HG03575 (cell line): ENCODE data around the gene ANKRD10.

Experiments
- ATAC-seq: cut with Tn5 transposase; IDR thresholded peaks from one replicate; pipeline ENCODE4 v1.9.1; 2021; ENCODE audit not compliant: unreplicated experiment, insufficient number of reproducible peaks, low FRiP score; ENCODE audit errors: extremely low read depth

The ANKRD10 gene

GRCh38 chr13:110872768-110873638 lies 41.9 kb downstream of the ANKRD10 start:
- no peak for ATAC-seq

- ATAC-seq = no peak
These were observed 42.7 kb downstream of the ANKRD10 start for GRCh38 chr13:110872034-110872767.

- ATAC-seq = no peak
These were observed 44.8 kb downstream of the ANKRD10 start for GRCh38 chr13:110869805-110870706.

- no peak for ATAC-seq
These were observed 45.6 kb downstream of the ANKRD10 start for GRCh38 chr13:110869231-110869804.

DNA sequence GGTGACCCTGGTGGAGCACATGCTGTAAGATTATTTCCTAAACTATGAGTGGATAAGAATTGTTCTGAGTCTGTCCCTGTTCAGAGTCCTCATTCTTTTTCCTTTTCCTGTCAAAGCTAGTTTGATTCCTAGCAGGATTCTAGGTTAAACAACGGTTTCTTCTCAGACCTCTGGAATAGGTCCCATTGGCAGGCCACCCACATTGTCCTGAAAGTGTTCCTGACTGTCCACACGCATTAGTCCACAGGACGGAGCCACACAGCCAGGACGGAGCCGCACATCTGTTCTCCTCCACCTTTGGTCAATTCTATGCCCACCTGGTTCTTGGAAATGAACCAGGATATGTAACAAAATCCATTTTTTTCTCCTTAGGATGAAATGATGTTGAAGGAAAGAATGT lies 46.1 kb downstream of the ANKRD10 start:
- ATAC-seq = no peak

GRCh38 chr13:110867380-110867779 lies 47.5 kb downstream of the ANKRD10 start:
- no peak for ATAC-seq

DNA sequence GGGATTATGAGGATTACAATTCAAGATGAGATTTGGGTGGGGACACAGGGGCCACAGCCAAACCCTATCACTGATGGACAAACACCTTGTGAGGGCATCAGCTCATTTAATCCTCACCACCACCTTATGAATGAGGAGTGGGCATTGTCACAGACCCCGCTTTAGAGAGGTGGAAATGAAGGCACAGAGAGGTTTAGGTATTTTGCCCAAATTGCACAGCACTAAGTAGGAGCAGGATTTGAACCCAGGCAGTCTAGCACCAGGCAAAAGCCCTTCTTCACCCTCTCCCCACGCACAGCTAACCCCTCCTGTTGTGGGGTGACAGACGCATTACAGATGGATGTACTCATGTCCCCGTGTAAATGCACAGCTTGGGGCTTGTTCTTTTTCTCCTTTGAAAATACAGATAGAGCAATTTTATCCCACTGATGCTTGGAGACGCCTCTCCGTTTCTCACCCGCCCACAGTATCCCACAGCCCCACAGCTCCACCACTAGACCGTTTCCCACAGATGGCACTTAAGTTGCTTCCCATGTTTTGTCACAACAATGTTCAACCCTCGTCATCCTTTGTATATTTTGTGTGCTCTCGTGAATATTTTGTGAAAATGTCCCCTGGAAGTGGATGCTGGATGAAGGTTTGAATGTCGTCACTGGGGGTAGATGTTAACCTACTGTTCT lies 48.2 kb downstream of the ANKRD10 start:
- ATAC-seq = no peak

GRCh38 chr13:110863685-110864084 lies 51.2 kb downstream of the ANKRD10 start:
- no peak for ATAC-seq

DNA sequence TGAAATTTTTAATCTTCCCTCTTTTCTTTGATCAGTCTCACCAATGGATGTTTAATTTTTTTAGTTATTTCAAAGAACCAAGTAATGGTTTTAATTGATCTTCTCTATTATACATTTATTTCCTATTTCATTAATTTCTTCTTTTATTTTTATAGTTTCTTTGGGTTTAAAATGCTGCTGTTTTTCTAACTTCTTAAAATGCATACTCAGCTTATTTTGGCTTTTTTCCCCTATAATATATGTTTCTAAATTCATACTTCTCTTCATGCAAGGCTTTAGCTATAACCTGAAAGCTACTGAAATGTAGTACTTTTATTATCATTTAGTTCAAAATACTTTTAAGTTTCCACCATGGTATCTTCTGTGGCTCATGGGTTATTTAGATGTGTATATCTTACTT lies 53.9 kb downstream of the ANKRD10 start:
- no peak for ATAC-seq

DNA sequence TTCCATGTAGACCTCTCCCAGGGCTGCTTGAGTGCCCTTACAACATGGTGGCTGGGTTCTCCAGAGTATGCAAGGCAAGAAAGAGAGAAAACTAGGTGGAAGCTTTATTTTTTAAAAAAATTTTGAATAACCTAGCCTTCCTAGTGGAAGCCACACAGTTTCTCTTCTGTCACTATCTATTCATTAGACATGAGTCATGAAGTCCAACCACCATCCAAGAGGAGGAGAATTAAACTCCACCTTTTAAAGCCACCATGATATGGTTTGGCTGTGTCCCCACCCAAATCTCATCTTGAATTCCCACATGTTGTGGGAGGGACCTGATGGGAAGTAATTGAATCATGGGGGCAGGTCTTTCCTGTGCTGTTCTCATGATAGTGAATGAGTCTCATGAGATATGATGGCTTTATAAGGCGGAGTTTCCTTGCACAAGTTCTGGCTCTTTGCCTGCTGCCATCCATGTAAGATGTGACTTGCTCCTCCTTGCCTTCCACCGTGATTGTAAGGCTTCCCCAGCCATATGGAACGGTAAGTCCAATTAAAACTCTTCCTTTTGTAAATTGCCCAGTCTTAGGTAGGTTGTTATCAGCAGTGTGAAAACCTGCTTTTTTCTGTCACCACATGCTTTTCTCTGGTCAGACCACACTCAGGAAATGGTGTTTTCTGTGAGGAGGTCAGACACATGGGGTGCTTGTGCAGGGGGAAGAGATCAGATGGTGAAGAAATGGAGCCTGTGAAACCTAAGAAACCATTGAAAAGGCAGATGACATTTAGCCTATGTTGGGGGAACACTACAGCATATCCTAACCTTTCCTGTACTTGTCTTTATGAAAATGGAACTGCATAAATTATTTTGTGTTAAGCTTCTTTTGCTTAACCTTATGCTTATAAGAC lies 57.7 kb downstream of the ANKRD10 start:
- ATAC-seq = no peak

DNA sequence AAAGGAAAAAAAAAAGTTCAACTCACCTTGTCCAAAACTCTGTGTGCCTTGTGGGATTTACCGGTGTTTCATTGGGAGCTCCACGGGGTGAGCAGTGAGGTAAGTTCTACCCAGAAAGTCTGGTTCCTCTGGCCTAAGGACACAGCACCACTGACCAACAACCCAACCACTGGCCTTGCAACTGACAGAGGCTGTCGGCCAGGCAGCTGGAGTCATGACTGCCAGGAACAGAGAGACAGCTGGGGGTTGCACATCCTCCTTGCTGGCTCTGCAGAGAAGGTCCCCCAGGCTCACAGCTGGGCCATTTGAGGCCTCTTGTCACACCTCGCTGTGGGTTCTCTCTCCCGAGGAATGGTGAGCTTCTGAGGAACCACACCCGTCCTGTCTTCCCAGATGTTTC lies 59.5 kb downstream of the ANKRD10 start:
- no peak for ATAC-seq

DNA sequence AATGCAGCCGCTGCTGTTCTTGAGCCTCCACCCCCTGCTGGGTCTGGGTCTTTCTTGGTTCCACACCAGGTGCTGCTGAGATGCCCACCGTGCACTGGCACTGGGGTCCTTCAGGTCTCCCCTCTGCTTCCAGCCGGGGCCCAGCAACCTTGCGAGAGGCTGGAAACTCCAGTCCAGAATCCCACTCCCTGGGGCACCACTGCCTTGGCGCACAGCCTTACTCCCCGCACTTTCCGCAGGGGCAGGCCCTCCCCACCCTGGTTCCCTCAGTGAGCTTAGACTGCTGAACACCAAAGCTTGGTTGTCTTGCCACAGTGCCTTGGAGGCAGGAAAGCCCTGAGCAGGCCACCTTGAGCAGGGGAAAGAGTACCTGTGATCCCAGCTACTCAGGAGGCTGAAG lies 60.0 kb downstream of the ANKRD10 start:
- ATAC-seq = no peak

GRCh38 chr13:110853235-110853721 lies 61.6 kb downstream of the ANKRD10 start:
- ATAC-seq = no peak

DNA sequence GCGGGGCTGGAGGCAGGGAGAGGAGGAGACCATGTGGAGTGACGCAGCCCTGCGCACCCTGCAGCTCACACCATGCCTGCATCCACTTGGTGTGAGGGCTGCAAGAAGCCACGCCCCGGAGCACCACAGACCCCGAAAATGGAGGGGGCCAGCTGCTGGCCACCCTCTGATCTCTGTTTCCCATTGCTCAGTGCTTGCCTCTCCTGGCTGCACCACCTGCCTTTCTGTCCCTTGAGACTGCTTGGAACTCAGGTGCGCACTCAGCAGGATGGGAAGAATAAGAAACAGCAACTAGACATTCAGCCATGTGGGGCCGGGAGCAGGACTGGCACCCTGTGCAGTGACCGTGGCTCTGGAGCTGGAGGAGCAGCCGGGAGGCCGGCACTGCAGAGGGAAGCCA lies 64.0 kb downstream of the ANKRD10 start:
- no peak for ATAC-seq

- no peak for ATAC-seq
These were observed 64.9 kb downstream of the ANKRD10 start for GRCh38 chr13:110850006-110850405.

DNA sequence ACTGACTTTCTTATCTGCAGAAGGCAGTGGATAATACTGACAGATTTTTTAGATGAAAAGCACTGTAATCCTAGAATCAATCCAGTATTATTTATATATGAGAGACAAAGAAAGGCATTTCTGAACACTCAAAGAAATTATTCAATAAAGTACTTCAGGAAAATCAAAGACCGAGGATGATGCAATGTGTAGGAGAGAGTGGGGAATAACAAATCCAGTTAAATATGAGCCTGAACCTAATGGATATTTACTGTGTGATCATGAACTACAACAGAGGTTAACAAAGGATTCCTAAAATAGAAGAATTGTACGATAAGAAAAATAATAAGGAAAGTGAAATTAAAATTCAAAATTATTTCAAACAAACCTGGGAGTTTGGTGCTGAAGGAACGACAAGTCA lies 69.3 kb downstream of the ANKRD10 start:
- no peak for ATAC-seq

- ATAC-seq = no peak
These were observed 73.0 kb downstream of the ANKRD10 start for GRCh38 chr13:110841846-110842245.
